Aorta (tissue), 5 donors: ENCODE results near the gene P2RY1. TPM values are rescaled to one million over a fixed set of nuclear protein-coding genes. Genes with fewer than 3 reads are reported as not detected.

Experiments used
- ATAC-seq: fragments of 200-7000 bp; cut with Tn5 transposase; one replicate; pipeline ENCODE4 v1.9.1; 2022; ENCODE audit warnings: moderate library complexity; ENCODE audit not compliant: low FRiP score
- DNase-seq, 2 donors: peaks; one replicate each; pipeline ENCODE4 v3.0.0-alpha.2; 2020
- H3K27ac ChIP-seq, 2 donors: one replicate each; pipeline ENCODE4 v1.5.1; 2013; ENCODE audit warnings: low read length in 2 of 2, mild to moderate bottlenecking in 2 of 2, moderate library complexity in 2 of 2, control low read depth in 1 of 2, inconsistent platforms in 1 of 2, low read depth in 1 of 2
- H3K27me3 ChIP-seq, 2 donors: one replicate each; pipeline ENCODE4 v1.6.1; 2013; ENCODE audit warnings: control low read depth in 1 of 2, low read length in 1 of 2, mild to moderate bottlenecking in 1 of 2, moderate library complexity in 1 of 2; ENCODE audit not compliant: insufficient read depth in 2 of 2, control insufficient read depth in 1 of 2
- H3K36me3 ChIP-seq, 2 donors: one replicate each; pipeline ENCODE4 v1.6.1; 2013; ENCODE audit warnings: control low read depth in 1 of 2, low read length in 1 of 2, mild to moderate bottlenecking in 1 of 2; ENCODE audit not compliant: insufficient read depth in 2 of 2, control insufficient read depth in 1 of 2
- H3K4me1 ChIP-seq, 2 donors: one replicate each; pipeline ENCODE4 v1.6.1; 2013; ENCODE audit warnings: low read length in 2 of 2, control low read depth in 1 of 2, mild to moderate bottlenecking in 1 of 2, moderate library complexity in 1 of 2; ENCODE audit not compliant: insufficient read depth in 2 of 2, control insufficient read depth in 1 of 2
- H3K4me3 ChIP-seq, 2 donors: one replicate each; pipeline ENCODE4 v1.5.1; 2013; ENCODE audit warnings: low read length in 2 of 2, control low read depth in 1 of 2, mild to moderate bottlenecking in 1 of 2
- H3K9me3 ChIP-seq: one replicate; pipeline ENCODE4 v1.6.1; 2013; ENCODE audit warnings: mild to moderate bottlenecking, low read length; ENCODE audit not compliant: control insufficient read depth
- WGBS, 2 donors: extraction: QIAGEN DNeasy Blood & Tissue Kit; methylation state at CpG; one replicate each; pipeline ENCODE4 v1.1.7; 2013; 5-methylcytosine and 5-hydroxymethylcytosine counted together
- intact Hi-C, 2 donors: fragments of 100-400 bp; cut with DNase I; formaldehyde crosslinking; loops; one replicate each; pipeline versions ENCODE4 v1.14.2 to v1.15.0; 2022
- long read RNA-seq, 2 donors: library from polyadenylated mRNA; unstranded; transcript quantifications; one replicate each; pipeline ENCODE4 v2.0.0, GENCODE V29; 2020 to 2021
- polyA plus RNA-seq, 2 donors: library from polyadenylated mRNA; stranded (reverse); fragments of 200-250 nt; gene quantifications; one replicate each; pipeline ENCODE4 v1.2.3, GENCODE V29; 2013
- total RNA-seq, 2 donors: library from RNA; stranded (reverse); fragmentation: NEBNext Ultra II Directional; extraction: Animal tissue kit (Norgen Biotek cat#: 25700); gene quantifications; one replicate each; pipeline ENCODE4 v1.2.1, GENCODE V29; 2021
- donor health status: healthy with polysubstance abuse.
- donor health status: Bipolar disorder and iron deficiency.
- donor health status: DM: no; HTN: no; CAD: no.
- donor health status: DM: no; HTN: no; CAD: no.
- donor health status: DM: yes; HTN: yes; CAD: no.

Gene P2RY1
- total RNA-seq (1 to 10 TPM; 3.1 to 3.5 TPM), polyA plus RNA-seq (under 1 TPM; 0.13 to 0.20 TPM)
- long read RNA-seq, donor 1, full-length matches to known transcripts, result 7 of 7 reads
- long read RNA-seq, donor 1, partial matches to known transcripts, result 0 of 7 reads
- long read RNA-seq, donor 1, other reads (novel, unspliced or antisense), result 0 of 7 reads
- long read RNA-seq, donor 2, full-length matches to known transcripts, result 3 of 3 reads
- long read RNA-seq, donor 2, partial matches to known transcripts, result 0 of 3 reads
- long read RNA-seq, donor 2, other reads (novel, unspliced or antisense), result 0 of 3 reads

- H3K9me3 ChIP-seq, result no peaks in the 10 kb centered on the region
- H3K27ac ChIP-seq, result no peak within 1 kb of the TSS
- intact Hi-C loops, result no loop called here
- WGBS, 2 donors, result 0% methylated on average over 72 to 81 of the region's 81 CpGs
- H3K4me1 ChIP-seq, result no peaks in the 10 kb centered on the region
- no peaks in the 10 kb centered on the region for H3K27me3 ChIP-seq
- H3K4me3 ChIP-seq, result peak within 1 kb of the TSS; percentile 57 to 70
- DNase-seq (peak; percentile 83 to 84), ATAC-seq (peak; percentile 90)
- no peaks in the 10 kb centered on the region for H3K36me3 ChIP-seq
These were observed at the start of gene P2RY1 for GRCh38 chr3:152834776-152835600. TSS of gene P2RY1 (plus strand) at chr3:152835131. CDS start at chr3:152835783, 652 bp downstream.

GRCh38 chr3:152786977-152787681 is 47.8 kb upstream of the P2RY1 start:
- 64 to 67% methylated on average over 4 of the region's 4 CpGs for WGBS, 2 donors
- no peak for DNase-seq
- no peak overlapping the region for H3K4me3 ChIP-seq
- ATAC-seq, result no peak
- no peaks in the 10 kb centered on the region for H3K36me3 ChIP-seq
- no peaks in the 10 kb centered on the region for H3K9me3 ChIP-seq
- no peak overlapping the region for H3K27ac ChIP-seq
- H3K27me3 ChIP-seq, result no peaks in the 10 kb centered on the region
- H3K4me1 ChIP-seq, result no peaks in the 10 kb centered on the region
- intact Hi-C loops, result no loop called here

- Histone ChIP-seq H3K27me3 (no peaks in the 10 kb centered on the region), H3K36me3 (no peaks in the 10 kb centered on the region), H3K4me3 (no peak overlapping the region), H3K4me1 (no peaks in the 10 kb centered on the region), H3K9me3 (no peaks in the 10 kb centered on the region), H3K27ac (no peak overlapping the region)
- ATAC-seq (no peak), DNase-seq (no peak)
- intact Hi-C loops, result no loop called here
- WGBS, 2 donors, result 59 to 60% methylated on average over 5 of the region's 5 CpGs
These were observed 44.1 kb upstream of the P2RY1 start for GRCh38 chr3:152790651-152791387.

- DNase-seq (no peak), ATAC-seq (no peak)
- intact Hi-C loops, result no loop called here
- no peaks in the 10 kb centered on the region for H3K27me3 ChIP-seq
- no peaks in the 10 kb centered on the region for H3K9me3 ChIP-seq
- H3K36me3 ChIP-seq, result no peaks in the 10 kb centered on the region
- H3K4me1 ChIP-seq, result no peaks in the 10 kb centered on the region
- H3K27ac ChIP-seq, result no peak overlapping the region
- no peak overlapping the region for H3K4me3 ChIP-seq
- 83 to 86% methylated on average over 2 of the region's 2 CpGs for WGBS, 2 donors
These were observed 41.0 kb upstream of the P2RY1 start for GRCh38 chr3:152793969-152794368.

GRCh38 chr3:152797751-152798432 is 37.0 kb upstream of the P2RY1 start:
- no peaks in the 10 kb centered on the region for H3K27me3 ChIP-seq
- 78% methylated on average over 4 of the region's 4 CpGs for WGBS, 2 donors
- H3K4me3 ChIP-seq, result no peak overlapping the region
- DNase-seq (no peak), ATAC-seq (no peak)
- no peaks in the 10 kb centered on the region for H3K4me1 ChIP-seq
- intact Hi-C loops, result no loop called here
- H3K9me3 ChIP-seq, result no peaks in the 10 kb centered on the region
- no peaks in the 10 kb centered on the region for H3K36me3 ChIP-seq
- no peak overlapping the region for H3K27ac ChIP-seq

- 62 to 65% methylated on average over 1 of the region's 1 CpG for WGBS, 2 donors
- H3K4me3 ChIP-seq, result no peak overlapping the region
- H3K27ac ChIP-seq, result no peak overlapping the region
- H3K9me3 ChIP-seq, result no peaks in the 10 kb centered on the region
- intact Hi-C loops, result no loop called here
- DNase-seq (no peak), ATAC-seq (no peak)
- H3K4me1 ChIP-seq, result no peaks in the 10 kb centered on the region
- no peaks in the 10 kb centered on the region for H3K36me3 ChIP-seq
- H3K27me3 ChIP-seq, result no peaks in the 10 kb centered on the region
These were observed 22.8 kb upstream of the P2RY1 start for GRCh38 chr3:152811974-152812760.

- Histone ChIP-seq H3K27me3 (peaks cover 0 to 1% of the 10 kb centered on the region in 2 donors), H3K9me3 (no peaks in the 10 kb centered on the region), H3K4me1 (no peaks in the 10 kb centered on the region), H3K27ac (no peak overlapping the region), H3K36me3 (no peaks in the 10 kb centered on the region), H3K4me3 (no peak overlapping the region)
- intact Hi-C loops, result no loop called here
- 74 to 84% methylated on average over 1 of the region's 1 CpG for WGBS, 2 donors
- DNase-seq, result no peak
- no peak for ATAC-seq
These were observed 17.5 kb upstream of the P2RY1 start for GRCh38 chr3:152817400-152817799.
